ENCODE results near the gene RNASE8. TPM values are rescaled to one million over a fixed set of nuclear protein-coding genes. Genes with fewer than 3 reads are reported as not detected.

Gene RNASE8
- total RNA-seq, 2 donors from 2014 or later: not detected

GRCh38 chr14:21081521-21082142 is 24.0 kb downstream of the RNASE8 start:
- H3K4me3 ChIP-seq: no peak overlapping the region
- no peaks in the 10 kb centered on the region for H3K4me1 ChIP-seq
- DNase-seq: no peak

GRCh38 chr14:21083565-21084325 is 26.1 kb downstream of the RNASE8 start:
- DNase-seq (no peak), ATAC-seq (no peak)
- Histone ChIP-seq H3K4me3 (no peak overlapping the region), H3K27ac (peak overlapping the region in 1 of 4 donors; percentile 6), H3K9me3 (no peaks in the 10 kb centered on the region), H3K27me3 (no peaks in the 10 kb centered on the region), H3K4me1 (no peaks in the 10 kb centered on the region), H3K36me3 (replicated peaks in 1 of 2; ENCODE audit: insufficient read depth in 1 of 2, low read depth in 2 of 2) (peaks cover 13 to 29% of the 10 kb centered on the region in 2 donors)
- intact Hi-C loops (cut with DNase I): no loop called here
- TF ChIP-seq CTCF (IDR thresholded peaks at IDR 0.05) (no peak), POLR2A (IDR thresholded peaks at IDR 0.05) (no peak)
- 84 to 88% methylated on average over 4 to 11 of the region's 11 CpGs for WGBS, 2 donors

More at GRCh38 chr14:21081521-21082142, 24.0 kb downstream of the RNASE8 start:
- no peak overlapping the region for H3K27ac ChIP-seq
- WGBS, 2 donors: 92 to 93% methylated on average over 11 to 22 of the region's 30 CpGs
- TF ChIP-seq CTCF (IDR thresholded peaks at IDR 0.05) (no peak), POLR2A (IDR thresholded peaks at IDR 0.05) (no peak)
- ATAC-seq: no peak
- intact Hi-C loops (cut with DNase I): no loop called here
- no peaks in the 10 kb centered on the region for H3K27me3 ChIP-seq
- H3K36me3 ChIP-seq (replicated peaks in 1 of 2; ENCODE audit: insufficient read depth in 1 of 2, low read depth in 2 of 2): peaks cover 17 to 32% of the 10 kb centered on the region in 2 donors
- no peaks in the 10 kb centered on the region for H3K9me3 ChIP-seq

- no peaks in the 10 kb centered on the region for H3K4me1 ChIP-seq
- TF ChIP-seq CTCF (IDR thresholded peaks at IDR 0.05) (no peak), POLR2A (IDR thresholded peaks at IDR 0.05) (no peak)
- DNase-seq: no peak
- WGBS, 2 donors: 77 to 86% methylated on average over 2 of the region's 2 CpGs
- no peaks in the 10 kb centered on the region for H3K27me3 ChIP-seq
- no peak overlapping the region for H3K4me3 ChIP-seq
- ATAC-seq: no peak
- peak overlapping the region in 1 of 4 donors; percentile 15 for H3K27ac ChIP-seq
- H3K36me3 ChIP-seq (replicated peaks in 1 of 2; ENCODE audit: insufficient read depth in 1 of 2, low read depth in 2 of 2): peaks cover 12 to 25% of the 10 kb centered on the region in 2 donors
- no peaks in the 10 kb centered on the region for H3K9me3 ChIP-seq
- intact Hi-C loops (cut with DNase I): no loop called here
Measured at GRCh38 chr14:21084396-21084795, 26.8 kb downstream of the RNASE8 start.

- Histone ChIP-seq H3K4me3 (no peak overlapping the region), H3K27ac (peak overlapping the region in 1 of 4 donors; percentile 15), H3K36me3 (replicated peaks in 1 of 2; ENCODE audit: insufficient read depth in 1 of 2, low read depth in 2 of 2) (peaks cover 12 to 19% of the 10 kb centered on the region in 2 donors), H3K4me1 (no peaks in the 10 kb centered on the region), H3K27me3 (no peaks in the 10 kb centered on the region), H3K9me3 (no peaks in the 10 kb centered on the region)
- TF ChIP-seq CTCF (IDR thresholded peaks at IDR 0.05): no peak
- no peak for TF ChIP-seq POLR2A (IDR thresholded peaks at IDR 0.05)
- ATAC-seq (no peak), DNase-seq (peak in 1 of 4 donors; percentile 56)
- WGBS, 2 donors: 61 to 67% methylated on average over 17 of the region's 17 CpGs
- intact Hi-C loops (cut with DNase I): loop anchor here (5.0 kb wide), 1 partner anchor 68 kb away; no protein-coding TSS in a partner anchor
Measured at GRCh38 chr14:21084998-21085853, 27.6 kb downstream of the RNASE8 start.
